MCF 10A (cell line): ENCODE data around the gene CORO1C. TPM values are rescaled to one million over a fixed set of nuclear protein-coding genes. Genes with fewer than 3 reads are reported as not detected.

Source experiments
- BruUV-seq: library from RNA; stranded (reverse); fragments of 400-500 nt; replicated peaks from 2 replicates; lab custom pipeline; 2021; lab: Mats Ljungman, UMichigan
- CTCF ChIA-PET: fragments of 300-600 bp; sonication (Branson Sonifier 250); formaldehyde crosslinking; extraction: SDS; loops from one replicate; lab custom pipeline; 2021; ENCODE audit warnings: antibody characterized with exemption, inconsistent platforms; lab: Yijun Ruan, JAX
- POLR2A ChIA-PET: fragments of 300-600, 350-650 bp; sonication (Branson Sonifier 250); formaldehyde crosslinking; extraction: SDS; loops from one replicate; lab custom pipeline; 2020; ENCODE audit warnings: antibody characterized with exemption, inconsistent platforms; lab: Yijun Ruan, JAX
- DNase-seq: peaks from one replicate; pipeline ENCODE4 v3.0.0-alpha.2; 2018; ENCODE audit not compliant: unreplicated experiment
- H3K27ac Mint-ChIP-seq: one replicate; pipeline ENCODE4 v1.8.0; 2022; ENCODE audit warnings: mild to moderate bottlenecking, low read depth, mixed read lengths; ENCODE audit not compliant: unreplicated experiment
- H3K27me3 Mint-ChIP-seq: one replicate; pipeline ENCODE4 v1.8.0; 2022; ENCODE audit warnings: mixed read lengths; ENCODE audit not compliant: insufficient read depth, unreplicated experiment
- H3K36me3 Mint-ChIP-seq: one replicate; pipeline ENCODE4 v1.8.0; 2022; ENCODE audit warnings: mild to moderate bottlenecking, moderate library complexity, mixed read lengths; ENCODE audit not compliant: insufficient read depth, unreplicated experiment
- H3K4me1 Mint-ChIP-seq: one replicate; pipeline ENCODE4 v1.8.0; 2022; ENCODE audit warnings: mixed read lengths; ENCODE audit not compliant: insufficient read depth, unreplicated experiment
- H3K4me3 Mint-ChIP-seq: one replicate; pipeline ENCODE4 v1.8.0; 2022; ENCODE audit warnings: mild to moderate bottlenecking, moderate library complexity, mixed read lengths; ENCODE audit not compliant: unreplicated experiment
- H3K9me3 Mint-ChIP-seq: one replicate; pipeline ENCODE4 v1.8.0; 2022; ENCODE audit warnings: mixed read lengths; ENCODE audit not compliant: unreplicated experiment
- CTCF ChIP-seq: fragments of 200-600 bp; IDR thresholded peaks from one replicate; pipeline ENCODE4 v1.8.0; 2022; ENCODE audit warnings: antibody characterized with exemption, mild to moderate bottlenecking; ENCODE audit not compliant: unreplicated experiment
- intact Hi-C: fragments of 100-400 bp; cut with micrococcal nuclease; formaldehyde crosslinking; loops from 2 replicates; pipeline ENCODE4 v1.14.1; 2022
- total RNA-seq: library from RNA; stranded (reverse); gene quantifications from 2 replicates; pipeline ENCODE4 v1.2.3, GENCODE V29; 2022

The CORO1C gene
- total RNA-seq, 1 experiment from 2014 or later = 130 TPM

- no peaks in the 10 kb centered on the region for H3K36me3 Mint-ChIP-seq
- H3K27me3 Mint-ChIP-seq = no peaks in the 10 kb centered on the region
- ChIA-PET POLR2A (no interaction called here), CTCF (no interaction called here)
- H3K4me3 Mint-ChIP-seq = no peak overlapping the region
- no TSS peak for BruUV-seq
- no peak for TF ChIP-seq CTCF
- intact Hi-C loops = no loop called here
- no peaks in the 10 kb centered on the region for H3K4me1 Mint-ChIP-seq
- no peak for DNase-seq
- no peak overlapping the region for H3K27ac Mint-ChIP-seq
- H3K9me3 Mint-ChIP-seq = no peaks in the 10 kb centered on the region
Observed at GRCh38 chr12:108761226-108761625, 29.9 kb upstream of the CORO1C start.

GRCh38 chr12:108759924-108760323, 28.6 kb upstream of the CORO1C start:
- POLR2A ChIA-PET = no interaction called here
- no peaks in the 10 kb centered on the region for H3K27me3 Mint-ChIP-seq
- no peaks in the 10 kb centered on the region for H3K9me3 Mint-ChIP-seq
- TF ChIP-seq CTCF = no peak
- BruUV-seq = no TSS peak
- CTCF ChIA-PET = interaction anchor here (0.6 kb wide), 1 partner anchor 31 kb away, joined by 3 read pairs; no protein-coding TSS in a partner anchor
- intact Hi-C loops = no loop called here
- H3K4me3 Mint-ChIP-seq = no peak overlapping the region
- no peaks in the 10 kb centered on the region for H3K36me3 Mint-ChIP-seq
- no peak for DNase-seq
- H3K4me1 Mint-ChIP-seq = no peaks in the 10 kb centered on the region
- H3K27ac Mint-ChIP-seq = no peak overlapping the region

GRCh38 chr12:108757856-108758255, 26.5 kb upstream of the CORO1C start:
- no peak overlapping the region for H3K4me3 Mint-ChIP-seq
- POLR2A ChIA-PET = interaction anchor here (0.7 to 1.1 kb wide), 3 partner anchors 23 to 92 kb away, joined by 3 to 4 read pairs (median 3); no protein-coding TSS in a partner anchor

GRCh38 chr12:108756421-108756820, 25.1 kb upstream of the CORO1C start:
- no peak for DNase-seq
- intact Hi-C loops = no loop called here
- no peak overlapping the region for H3K27ac Mint-ChIP-seq
- TF ChIP-seq CTCF = no peak
- POLR2A ChIA-PET = interaction anchor here (0.6 kb wide), 1 partner anchor 1106 kb away, joined by 4 read pairs; no protein-coding TSS in a partner anchor
- H3K4me3 Mint-ChIP-seq = no peak overlapping the region
- no peaks in the 10 kb centered on the region for H3K27me3 Mint-ChIP-seq
- no peaks in the 10 kb centered on the region for H3K36me3 Mint-ChIP-seq
- H3K9me3 Mint-ChIP-seq = no peaks in the 10 kb centered on the region
- CTCF ChIA-PET = interaction anchor here (0.7 kb wide), 1 partner anchor 13 kb away, joined by 3 read pairs; no protein-coding TSS in a partner anchor
- no peaks in the 10 kb centered on the region for H3K4me1 Mint-ChIP-seq
- no TSS peak for BruUV-seq

More at GRCh38 chr12:108757856-108758255, 26.5 kb upstream of the CORO1C start:
- TF ChIP-seq CTCF = no peak
- no TSS peak for BruUV-seq
- no peak overlapping the region for H3K27ac Mint-ChIP-seq
- no peaks in the 10 kb centered on the region for H3K9me3 Mint-ChIP-seq
- CTCF ChIA-PET = interaction anchor here (0.8 to 1.5 kb wide), 2 partner anchors 46 to 94 kb away, joined by 3 to 5 read pairs; no protein-coding TSS in a partner anchor
- peak; percentile 13 for DNase-seq
- H3K27me3 Mint-ChIP-seq = no peaks in the 10 kb centered on the region
- intact Hi-C loops = no loop called here
- no peaks in the 10 kb centered on the region for H3K36me3 Mint-ChIP-seq
- H3K4me1 Mint-ChIP-seq = no peaks in the 10 kb centered on the region
